Endodermal cell (in vitro differentiated cells): ENCODE data around the gene RUNX1. TPM values are rescaled to one million over a fixed set of nuclear protein-coding genes. Genes with fewer than 3 reads are reported as not detected.
A peak's percentile ranks its signal among the peaks of the same experiment; 100 is the strongest.

Source experiments
- DNase-seq: peaks from one replicate; pipeline ENCODE4 v3.0.0-alpha.2; 2017
- H3K27ac ChIP-seq: 2 replicates; pipeline ENCODE4 v1.5.1; 2013; ENCODE audit warnings: mild to moderate bottlenecking, low read depth, low read length, moderate library complexity
- H3K27me3 ChIP-seq: 2 replicates; pipeline ENCODE4 v1.6.1; 2013; ENCODE audit warnings: mild to moderate bottlenecking, low read length, moderate library complexity; ENCODE audit not compliant: insufficient read depth, control insufficient read depth, poor library complexity, severe bottlenecking
- H3K36me3 ChIP-seq: 2 replicates; pipeline ENCODE4 v1.7.0; 2013; ENCODE audit warnings: mild to moderate bottlenecking, low read length, moderate library complexity; ENCODE audit not compliant: control insufficient read depth, insufficient read depth
- H3K4me1 ChIP-seq: one replicate; pipeline ENCODE4 v1.7.0; 2013; ENCODE audit warnings: low read length; ENCODE audit not compliant: control insufficient read depth, insufficient read depth
- H3K4me3 ChIP-seq: 2 replicates; pipeline ENCODE4 v1.5.1; 2013; ENCODE audit warnings: mild to moderate bottlenecking, low read length, moderate library complexity
- H3K9ac ChIP-seq: 2 replicates; pipeline ENCODE4 v1.6.1; 2013; ENCODE audit warnings: mild to moderate bottlenecking, low read length, moderate library complexity; ENCODE audit not compliant: poor library complexity, severe bottlenecking; ENCODE audit errors: extremely low read depth
- H3K9me3 ChIP-seq: 2 replicates; pipeline ENCODE4 v1.6.1; 2013; ENCODE audit warnings: mild to moderate bottlenecking, low read length, moderate library complexity; ENCODE audit not compliant: control insufficient read depth
- H3K27ac Mint-ChIP-seq: 2 replicates; pipeline ENCODE4 v1.8.0; 2020; ENCODE audit warnings: mixed read lengths
- H3K27me3 Mint-ChIP-seq: 2 replicates; pipeline ENCODE4 v1.8.0; 2021; ENCODE audit warnings: mild to moderate bottlenecking, mixed read lengths; ENCODE audit not compliant: insufficient read depth
- H3K36me3 Mint-ChIP-seq: 2 replicates; pipeline ENCODE4 v1.8.0; 2020; ENCODE audit warnings: low read depth, mixed read lengths
- H3K4me1 Mint-ChIP-seq: 2 replicates; pipeline ENCODE4 v1.8.0; 2020; ENCODE audit warnings: mixed read lengths
- H3K4me3 Mint-ChIP-seq: 2 replicates; pipeline ENCODE4 v1.8.0; 2020; ENCODE audit warnings: mild to moderate bottlenecking, moderate library complexity, mixed read lengths
- H3K9me3 Mint-ChIP-seq: 2 replicates; pipeline ENCODE4 v1.8.0; 2020; ENCODE audit warnings: mild to moderate bottlenecking, mixed read lengths
- CTCF ChIP-seq: fragments of 200-600 bp; sonication (generic); conservative IDR thresholded peaks from 2 replicates; pipeline ENCODE4 v1.5.0; 2021; ENCODE audit warnings: antibody characterized with exemption, mild to moderate bottlenecking
- WGBS, 2 experiments: methylation state at CpG; one replicate each; pipeline versions ENCODE4 v1.1.5 to v1.1.7; 2013; ENCODE audit warnings: missing lambda C conversion rate in 2 of 2, mixed read lengths in 1 of 2; ENCODE audit not compliant: insufficient coverage in 1 of 2, insufficient read length in 1 of 2; 5-methylcytosine and 5-hydroxymethylcytosine counted together
- total RNA-seq, 2 donors: library from RNA; stranded (reverse); fragmentation: NEBNext Ultra II Directional in 1 of 2; extraction: Animal tissue kit (Norgen Biotek cat#: 25700) in 1 of 2; gene quantifications; 2 replicates in 1 of 2; 3 replicates in 1 of 2; pipeline ENCODE4 v1.2.1, GENCODE V29; 2021

Gene RUNX1
- total RNA-seq, 2 donors from 2014 or later = 0.31 to 2.8 TPM

DNA sequence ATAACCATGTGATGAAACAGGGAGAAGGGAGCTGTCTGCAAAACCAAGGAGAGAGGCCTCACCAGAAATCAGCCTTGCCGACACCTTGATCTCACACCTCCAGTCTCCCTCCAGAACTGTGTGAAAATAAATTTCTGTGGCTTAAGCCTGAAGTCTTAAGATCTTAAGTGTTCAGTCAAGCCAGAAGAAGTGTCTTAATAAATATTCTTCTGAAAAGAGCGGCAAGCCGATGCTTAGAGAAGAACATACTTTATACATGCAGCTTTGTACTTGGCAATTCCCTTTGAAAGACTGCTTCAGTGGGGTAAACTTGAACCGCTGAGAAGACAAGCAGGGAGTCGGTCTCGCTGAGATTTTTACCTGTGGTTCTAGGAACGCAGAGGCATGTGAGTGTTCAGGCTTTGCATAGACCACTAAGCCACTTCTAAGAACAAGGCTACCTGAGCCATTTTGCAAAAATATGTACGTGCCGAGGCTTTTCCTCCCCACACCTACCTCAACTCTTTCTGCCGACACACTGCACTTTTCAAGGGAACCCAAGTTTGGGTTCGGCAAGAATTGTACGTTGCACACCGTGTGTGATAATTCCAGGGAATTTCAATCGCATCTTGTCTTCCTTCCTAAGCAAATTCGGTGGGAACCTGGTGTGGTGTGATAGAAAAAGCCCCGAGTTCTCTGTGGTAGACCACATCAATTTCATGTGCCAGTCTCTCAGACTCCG, 3.4 kb downstream of the RUNX1 start:
- no peak overlapping the region for H3K9ac ChIP-seq
- Mint-ChIP-seq H3K27me3 (no peaks in the 10 kb centered on the region), H3K4me1 (peaks cover 31% of the 10 kb centered on the region), H3K27ac (no peak overlapping the region), H3K36me3 (no peaks in the 10 kb centered on the region), H3K9me3 (no peaks in the 10 kb centered on the region), H3K4me3 (no peak overlapping the region)
- 95 to 98% methylated on average over 11 to 17 of the region's 17 CpGs for WGBS, 2 experiments
- no peak overlapping the region for H3K27ac ChIP-seq
- no peaks in the 10 kb centered on the region for H3K4me1 ChIP-seq
- DNase-seq = no peak
- no peaks in the 10 kb centered on the region for H3K27me3 ChIP-seq
- peaks cover 19% of the 10 kb centered on the region for H3K9me3 ChIP-seq
- TF ChIP-seq CTCF = no peak
- H3K36me3 ChIP-seq = no peaks in the 10 kb centered on the region
- no peak overlapping the region for H3K4me3 ChIP-seq

DNA sequence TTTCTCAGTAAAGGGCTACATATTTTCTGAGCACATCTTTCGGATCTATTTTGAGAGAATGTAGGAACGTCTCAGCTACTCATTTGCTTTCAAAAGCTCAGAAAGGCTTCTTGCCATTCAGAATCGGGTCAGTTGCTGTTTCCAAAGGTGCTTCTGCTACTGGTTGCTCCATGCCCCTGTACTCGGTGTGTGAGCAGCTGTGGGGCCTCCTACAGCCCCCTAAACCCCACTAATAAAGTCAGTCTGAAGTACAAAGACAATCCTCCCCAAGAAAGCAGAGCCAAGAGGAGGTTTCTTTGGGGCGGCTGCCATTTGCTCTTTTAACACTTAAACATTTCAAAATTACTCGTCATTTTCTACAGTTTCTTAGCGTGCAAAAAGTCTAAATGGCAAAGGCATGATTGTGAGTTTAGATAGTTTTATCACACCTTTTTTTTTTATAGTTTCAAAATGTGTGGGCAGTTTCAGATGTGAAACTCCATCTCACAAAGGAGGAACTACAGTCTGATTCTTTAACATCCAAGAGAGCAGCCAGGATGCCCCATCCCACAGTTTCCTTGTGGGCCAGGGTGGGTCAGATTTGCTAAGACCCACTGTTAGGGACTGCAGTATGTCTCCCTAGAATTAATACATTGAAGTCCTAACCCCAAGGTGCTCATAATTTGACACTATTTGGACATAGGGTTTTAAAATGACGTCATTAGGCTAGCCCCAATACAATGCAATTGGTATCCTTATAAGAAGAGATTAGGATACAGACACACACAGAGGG, 4.1 kb downstream of the RUNX1 start:
- no peak for DNase-seq
- H3K9me3 ChIP-seq = peaks cover 19% of the 10 kb centered on the region
- no peaks in the 10 kb centered on the region for H3K27me3 Mint-ChIP-seq
- H3K36me3 ChIP-seq = no peaks in the 10 kb centered on the region
- no peak for TF ChIP-seq CTCF
- 94 to 96% methylated on average over 5 to 8 of the region's 8 CpGs for WGBS, 2 experiments
- no peak overlapping the region for H3K9ac ChIP-seq
- no peak overlapping the region for H3K27ac Mint-ChIP-seq
- H3K4me3 Mint-ChIP-seq = no peak overlapping the region
- no peak overlapping the region for H3K27ac ChIP-seq
- H3K27me3 ChIP-seq = no peaks in the 10 kb centered on the region
- no peaks in the 10 kb centered on the region for H3K4me1 ChIP-seq
- no peaks in the 10 kb centered on the region for H3K9me3 Mint-ChIP-seq
- H3K36me3 Mint-ChIP-seq = no peaks in the 10 kb centered on the region
- peaks cover 28% of the 10 kb centered on the region for H3K4me1 Mint-ChIP-seq
- no peak overlapping the region for H3K4me3 ChIP-seq

GRCh38 chr21:35044128-35044527, 5.0 kb downstream of the RUNX1 start:
- Mint-ChIP-seq H3K27me3 (no peaks in the 10 kb centered on the region), H3K4me3 (no peak overlapping the region), H3K4me1 (peaks cover 28% of the 10 kb centered on the region), H3K9me3 (no peaks in the 10 kb centered on the region), H3K27ac (peak overlapping the region; percentile 23), H3K36me3 (no peaks in the 10 kb centered on the region)
- Histone ChIP-seq H3K4me1 (no peaks in the 10 kb centered on the region), H3K27ac (no peak overlapping the region), H3K36me3 (no peaks in the 10 kb centered on the region), H3K4me3 (no peak overlapping the region), H3K9me3 (peaks cover 19% of the 10 kb centered on the region), H3K9ac (no peak overlapping the region), H3K27me3 (no peaks in the 10 kb centered on the region)
- WGBS, 2 experiments = 65 to 86% methylated on average over 2 to 3 of the region's 3 CpGs
- TF ChIP-seq CTCF = no peak
- no peak for DNase-seq
